Activated T-cell treated with anti-CD3 and anti-CD28 coated beads, Interleukin-2, amount 50 U/mL, for 1 hour (primary cell): ENCODE results near the gene OR2J1.
"Not testable (repeated sequence)": the region's sequence is repeated elsewhere in the genome, so short reads cannot be mapped to it uniquely, and the experiment has no call there.

Experiments
- DNase-seq: peaks from one replicate; pipeline ENCODE4 v3.0.0-alpha.2; 2020

OR2J1 gene

DNA sequence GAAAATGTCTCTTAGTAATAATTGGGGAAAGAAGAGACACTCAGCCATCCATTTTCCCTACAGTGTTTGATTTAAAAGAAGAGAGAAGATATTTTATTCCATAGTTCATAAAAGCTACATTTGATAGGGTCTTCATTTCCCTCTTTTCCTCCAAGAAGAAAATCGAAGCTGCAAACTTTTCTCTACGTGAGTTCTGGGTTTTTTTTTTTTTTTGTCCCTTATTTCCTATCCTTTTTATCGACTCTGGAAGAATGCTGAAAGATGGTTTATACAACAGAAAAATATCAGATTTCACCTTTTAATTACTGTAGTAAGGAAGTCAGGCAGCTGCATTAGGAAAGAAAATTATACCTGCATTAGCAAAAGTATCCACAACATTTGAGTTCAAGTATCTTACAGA lies at the start of gene OR2J1:
TSS of gene OR2J1 (plus strand) at position 301 of the 400 bp plus-strand sequence. CDS start 1,453 bp downstream, outside the sequence.
- DNase-seq = no peak

- no peak for DNase-seq
Observed at GRCh38 chr6:29051680-29052079, 47.6 kb upstream of the OR2J1 start.

- no peak for DNase-seq
Observed at GRCh38 chr6:29071831-29072723, 27.2 kb upstream of the OR2J1 start.

- DNase-seq = no peak
Observed at GRCh38 chr6:29079203-29079602, 20.1 kb upstream of the OR2J1 start.

GRCh38 chr6:29081312-29081711 lies 18.0 kb upstream of the OR2J1 start:
- no peak for DNase-seq

- DNase-seq = no peak
Observed at GRCh38 chr6:29082457-29082856, 16.8 kb upstream of the OR2J1 start.

DNA sequence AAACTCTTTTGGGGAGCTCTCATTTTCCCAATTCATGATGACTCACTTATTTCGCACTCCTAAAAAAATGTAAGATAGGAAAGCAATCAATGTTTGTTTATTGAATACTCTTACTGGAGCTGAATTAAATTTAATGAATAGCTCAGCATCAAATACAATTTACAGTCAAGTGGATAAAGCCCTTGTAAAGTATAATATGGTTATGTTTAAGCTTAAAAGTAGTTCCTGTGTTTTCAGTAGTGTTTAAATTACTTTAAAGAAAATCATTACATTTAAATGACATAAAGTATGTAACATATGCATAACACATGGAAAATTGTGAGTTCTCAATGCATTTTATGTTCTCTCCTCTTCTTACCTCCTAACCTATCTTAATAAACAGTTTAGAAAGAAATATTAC lies 12.1 kb upstream of the OR2J1 start, which contains the start of gene OR2B3:
TSS of gene OR2B3 (minus strand) at position 101 of the 400 bp plus-strand sequence. CDS start at position 36, 65 bp downstream.
- no peak for DNase-seq

- no peak for DNase-seq
Observed at GRCh38 chr6:29092957-29093356, 6.3 kb upstream of the OR2J1 start.

GRCh38 chr6:29097803-29098202 lies 1.5 kb upstream of the OR2J1 start:
- no peak for DNase-seq

- DNase-seq = no peak
Observed at GRCh38 chr6:29107758-29108157, 8.5 kb downstream of the OR2J1 start, which contains the start of gene OR2J3. Gene OR2J3 (plus strand): TSS chr6:29108058. CDS start chr6:29111891, 3,833 bp downstream.

- DNase-seq = no peak
Observed at GRCh38 chr6:29112135-29112534, 12.8 kb downstream of the OR2J1 start.

DNA sequence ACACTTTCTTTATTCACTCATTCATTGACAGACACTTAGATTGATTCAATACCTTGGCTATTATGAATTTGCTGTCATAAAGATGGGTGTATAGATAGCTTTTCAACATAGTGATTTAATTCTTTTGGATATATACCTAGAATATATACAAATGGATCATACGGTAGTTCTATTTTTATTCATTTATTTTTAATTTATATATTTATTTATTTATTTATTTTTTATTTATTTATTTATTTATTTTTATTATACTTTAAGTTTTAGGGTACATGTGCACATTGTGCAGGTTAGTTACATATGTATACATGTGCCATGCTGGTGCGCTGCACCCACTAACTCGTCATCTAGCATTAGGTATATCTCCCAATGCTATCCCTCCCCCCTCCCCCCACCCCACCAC lies 15.7 kb downstream of the OR2J1 start:
- DNase-seq = not testable (repeated sequence)

DNA sequence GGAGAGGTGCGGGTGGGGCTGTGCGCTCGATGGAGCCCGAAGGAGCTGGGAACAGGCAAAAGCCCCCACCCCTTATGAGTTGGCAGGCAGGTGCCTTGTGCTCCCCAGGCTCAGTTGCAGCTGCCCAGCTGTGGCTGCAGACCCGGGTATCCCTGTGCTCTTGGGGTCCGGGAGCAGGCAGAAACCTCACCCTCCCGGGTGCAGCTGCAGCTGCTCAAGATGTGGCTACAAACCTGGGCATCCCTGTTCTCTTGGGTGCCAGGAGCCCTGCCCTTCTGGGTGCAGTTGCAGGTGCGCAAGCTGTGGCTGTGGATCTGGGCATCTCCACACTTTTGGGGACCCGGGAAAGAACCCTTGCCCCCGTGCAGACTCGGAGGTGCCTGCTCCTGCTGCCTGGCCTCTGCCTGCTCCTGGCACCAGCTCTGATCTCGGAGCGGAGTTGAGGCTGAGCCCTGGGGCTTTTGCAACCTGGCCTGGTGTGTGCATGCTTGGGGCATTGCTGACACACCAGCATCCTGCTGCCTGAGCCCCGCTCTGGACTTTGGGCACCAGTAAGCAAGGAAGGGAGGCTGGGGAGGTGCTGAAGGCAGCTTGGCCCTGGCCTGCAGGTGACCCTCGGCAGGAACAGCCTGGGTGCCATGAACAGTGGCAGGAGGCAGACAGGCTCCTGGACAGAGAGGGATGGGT lies 30.2 kb downstream of the OR2J1 start:
- no peak for DNase-seq

DNA sequence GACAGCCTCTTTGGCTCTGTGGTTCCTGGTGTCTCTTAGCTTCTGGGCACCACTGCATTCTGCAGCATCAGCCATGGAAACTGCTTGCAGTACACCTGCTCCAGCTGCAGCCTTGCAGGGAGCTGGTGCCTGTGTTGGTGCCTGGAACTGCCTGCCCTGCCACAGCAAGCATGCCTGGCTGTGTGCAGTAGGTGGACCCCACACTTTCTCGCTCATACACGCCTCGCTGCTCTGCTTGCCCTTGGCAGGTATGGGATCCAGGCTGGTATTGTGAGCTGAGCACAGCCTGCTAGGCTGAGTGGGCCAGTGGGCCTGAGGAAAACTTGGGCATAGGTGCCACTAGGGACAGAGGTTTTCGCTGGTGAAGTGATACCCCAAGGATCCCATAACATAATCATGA lies 31.4 kb downstream of the OR2J1 start:
- DNase-seq = no peak

DNA sequence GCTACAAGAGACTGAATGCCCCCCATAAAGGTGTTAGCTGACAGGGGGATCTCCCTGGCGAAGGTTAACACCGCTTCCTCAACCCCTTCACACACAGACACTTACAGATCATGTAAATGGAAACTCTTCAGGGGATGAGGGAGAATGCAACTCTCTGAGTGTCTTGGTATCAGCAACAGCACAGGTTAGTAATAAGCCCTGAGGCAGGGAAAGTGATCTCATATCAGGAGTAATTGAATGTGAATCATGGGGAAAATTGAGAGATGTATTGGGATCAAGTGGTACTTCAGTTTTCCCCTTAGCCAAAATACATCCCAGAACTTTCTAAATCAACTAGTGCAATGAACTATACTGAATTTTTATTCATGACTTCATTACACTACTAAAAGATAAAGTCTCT lies 32.4 kb downstream of the OR2J1 start:
- no peak for DNase-seq

GRCh38 chr6:29137724-29138123 lies 38.4 kb downstream of the OR2J1 start:
- DNase-seq = no peak

DNA sequence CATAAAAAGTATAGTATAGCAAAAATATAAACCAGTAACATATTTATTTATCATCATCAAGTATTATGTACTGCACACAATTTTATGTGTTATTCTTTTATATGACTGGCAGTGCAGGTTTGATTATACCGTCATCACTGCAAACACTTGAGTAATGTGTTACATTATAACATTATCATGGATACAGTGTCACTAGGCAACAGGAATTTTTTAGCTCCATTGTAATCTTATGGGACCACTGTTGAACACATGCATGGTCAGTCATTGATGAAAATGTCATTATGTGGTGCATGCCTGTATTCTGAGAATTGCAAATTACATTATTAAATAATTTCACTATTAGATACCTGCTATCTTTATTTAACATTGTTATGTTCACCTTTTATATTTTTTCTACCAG lies 42.3 kb downstream of the OR2J1 start:
- no peak for DNase-seq

DNA sequence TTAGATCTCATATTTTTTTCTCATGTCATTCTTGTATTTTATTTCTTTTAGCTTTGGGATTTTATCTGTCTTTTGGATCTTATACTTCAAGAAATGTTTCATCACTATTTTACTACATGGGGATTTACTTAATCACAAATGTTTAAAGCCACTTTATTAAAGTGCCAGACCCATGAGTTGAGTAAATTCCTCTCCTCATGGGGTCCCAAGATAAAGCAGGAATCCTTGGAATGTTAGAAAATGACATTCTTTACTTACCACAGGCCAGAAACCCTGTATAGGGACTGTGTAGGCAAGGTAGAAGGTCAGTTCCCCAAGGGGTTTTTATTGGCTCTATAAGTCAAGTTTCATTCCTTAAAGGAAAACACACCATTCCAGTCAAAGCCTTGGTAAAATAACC lies 43.0 kb downstream of the OR2J1 start:
- DNase-seq = no peak

- no peak for DNase-seq
Observed at GRCh38 chr6:29146179-29146578, 46.9 kb downstream of the OR2J1 start.

- DNase-seq = no peak
Observed at GRCh38 chr6:29147074-29147473, 47.8 kb downstream of the OR2J1 start.

DNA sequence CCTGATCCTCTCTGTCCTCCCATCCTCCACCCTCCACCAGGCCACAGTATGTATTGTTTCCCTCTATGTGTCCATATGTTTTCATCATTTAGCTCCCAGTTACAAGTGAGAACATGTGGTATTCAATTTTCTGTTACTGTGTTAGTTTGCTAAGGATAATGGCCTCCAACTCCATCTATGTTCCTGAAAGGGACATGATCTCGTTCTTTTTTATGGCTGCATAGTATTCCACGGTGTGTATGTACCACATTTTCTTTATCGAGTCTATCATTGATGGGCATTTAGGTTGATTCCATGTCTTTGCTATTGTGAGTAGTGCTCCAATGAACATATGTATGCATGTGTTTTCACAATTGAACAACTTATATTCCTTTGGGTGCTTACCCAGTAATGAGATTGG lies 50.2 kb downstream of the OR2J1 start:
- not testable (repeated sequence) for DNase-seq
